H54 (cell line): Measurements from ENCODE around the gene HID1.
A peak's percentile ranks its signal among the peaks of the same experiment; 100 is the strongest.
"Not testable (repeated sequence)": the region's sequence is repeated elsewhere in the genome, so short reads cannot be mapped to it uniquely, and the experiment has no call there.

Experiments
- DNase-seq: peaks from one replicate; pipeline ENCODE4 v3.0.0; 2011; ENCODE audit warnings: low spot score, mixed read lengths; ENCODE audit not compliant: insufficient read length
- FAIRE-seq: peaks from 3 replicates; lab custom pipeline; 2011; peaks lifted over from hg19 to GRCh38; lab: Jason Lieb, UNC
- POLR2A ChIP-seq: IDR thresholded peaks from 2 replicates; pipeline ENCODE4 v1.6.1; 2011; ENCODE audit warnings: low read depth, mild to moderate bottlenecking, low read length

HID1 gene

GRCh38 chr17:74971069-74971841 is 1.3 kb downstream of the HID1 start:
- DNase-seq (no peak), FAIRE-seq (no peak)
- TF ChIP-seq POLR2A = no peak

DNA sequence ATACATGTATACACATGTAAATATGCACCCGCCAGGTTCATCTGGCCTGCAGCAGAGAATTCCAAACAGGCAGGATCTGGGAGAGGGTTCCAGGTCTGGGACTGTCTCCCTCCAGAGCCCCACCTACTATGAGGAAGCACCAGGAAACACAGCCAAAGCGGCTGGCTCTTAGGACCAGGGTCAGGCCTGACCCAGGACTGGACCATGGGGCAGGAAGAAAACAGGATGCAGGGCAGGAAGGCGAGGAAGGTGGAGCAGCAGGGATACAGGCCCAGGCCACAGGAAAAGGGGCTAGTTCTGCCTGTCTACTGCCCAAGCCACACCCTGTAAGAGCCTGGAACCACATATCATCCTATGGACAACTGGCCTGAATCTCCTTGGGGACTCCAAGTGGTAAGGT is 2.2 kb downstream of the HID1 start:
- no peak for FAIRE-seq

DNA sequence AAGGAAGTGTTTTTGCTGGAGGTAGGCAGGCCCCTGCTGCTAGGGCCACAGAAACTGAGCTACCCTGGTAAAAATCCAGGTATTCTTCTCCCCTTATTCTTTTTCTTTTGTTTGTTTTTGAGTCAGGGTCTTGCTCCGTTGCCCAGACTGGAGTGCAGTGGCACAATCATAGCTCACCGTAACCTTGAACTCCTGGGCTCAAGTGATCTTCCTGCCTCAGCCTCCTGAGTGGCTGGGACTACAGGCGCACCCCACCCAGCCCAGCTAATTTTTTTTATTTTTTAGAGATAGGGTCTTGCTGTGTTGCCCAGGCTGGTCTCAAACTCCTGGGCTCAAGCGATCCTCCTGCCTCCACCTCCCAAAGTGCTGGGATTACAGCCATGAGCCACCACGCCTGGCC is 3.1 kb downstream of the HID1 start:
- not testable (repeated sequence) for DNase-seq, FAIRE-seq

More for the DNA sequence above, 2.2 kb downstream of the HID1 start:
- no peak for DNase-seq
- no peak for TF ChIP-seq POLR2A

DNA sequence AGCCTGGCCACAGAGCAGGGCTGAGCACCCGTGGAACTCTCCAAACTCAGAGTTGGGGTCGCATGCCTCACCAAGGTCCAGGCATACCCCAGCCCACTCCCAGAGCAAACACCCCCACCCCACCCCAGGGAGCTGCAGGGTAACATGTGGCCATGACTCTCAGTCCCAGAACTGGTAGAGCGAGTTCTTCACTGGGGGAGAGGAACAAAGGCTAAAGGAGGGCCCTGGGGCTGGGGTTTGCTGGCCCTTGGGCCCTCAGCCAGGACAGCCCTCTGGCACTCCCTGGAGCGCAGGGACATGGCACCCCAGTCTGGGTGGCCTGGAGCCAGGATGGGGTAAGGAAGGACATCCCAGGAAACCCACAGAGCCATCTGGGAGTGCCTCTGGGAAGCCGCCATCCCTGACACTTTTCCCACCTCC is 4.2 kb downstream of the HID1 start:
- FAIRE-seq = no peak
- DNase-seq = no peak
- no peak for TF ChIP-seq POLR2A

DNA sequence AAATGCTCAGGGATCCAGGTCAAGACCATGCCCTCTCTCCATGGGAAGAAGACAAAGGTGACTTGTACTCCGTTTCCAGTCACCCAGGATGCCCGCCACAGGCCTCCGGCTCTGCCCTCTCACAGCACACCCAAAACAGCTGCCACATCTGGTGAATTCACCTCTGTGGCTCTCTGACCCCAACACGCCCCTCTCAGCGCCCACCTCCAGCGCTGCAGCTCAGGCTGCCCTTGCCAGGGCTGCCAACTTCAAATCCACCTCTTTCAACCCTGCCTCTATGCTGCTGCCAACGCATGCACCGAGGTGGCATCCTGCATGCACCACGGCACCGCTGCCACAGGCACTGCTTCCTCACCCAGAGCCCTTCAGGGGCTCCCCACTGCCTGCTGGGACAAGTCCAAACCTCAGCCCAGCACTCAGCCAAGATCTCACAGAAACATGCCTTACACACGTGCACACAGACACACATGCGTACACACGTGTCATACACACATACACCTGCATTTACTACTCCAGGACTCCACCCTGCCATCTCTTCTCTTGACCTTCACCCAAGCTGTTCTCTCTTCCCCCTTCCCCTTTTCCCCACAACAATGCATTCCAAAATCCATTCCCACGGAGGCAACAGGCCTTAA is 7.5 kb downstream of the HID1 start:
- no peak for TF ChIP-seq POLR2A
- no peak for DNase-seq
- FAIRE-seq = no peak

GRCh38 chr17:74964246-74964761 is 8.3 kb downstream of the HID1 start:
- no peak for DNase-seq
- no peak for TF ChIP-seq POLR2A
- no peak for FAIRE-seq

GRCh38 chr17:74963656-74964055 is 8.9 kb downstream of the HID1 start:
- TF ChIP-seq POLR2A = no peak
- DNase-seq (no peak), FAIRE-seq (no peak)

DNA sequence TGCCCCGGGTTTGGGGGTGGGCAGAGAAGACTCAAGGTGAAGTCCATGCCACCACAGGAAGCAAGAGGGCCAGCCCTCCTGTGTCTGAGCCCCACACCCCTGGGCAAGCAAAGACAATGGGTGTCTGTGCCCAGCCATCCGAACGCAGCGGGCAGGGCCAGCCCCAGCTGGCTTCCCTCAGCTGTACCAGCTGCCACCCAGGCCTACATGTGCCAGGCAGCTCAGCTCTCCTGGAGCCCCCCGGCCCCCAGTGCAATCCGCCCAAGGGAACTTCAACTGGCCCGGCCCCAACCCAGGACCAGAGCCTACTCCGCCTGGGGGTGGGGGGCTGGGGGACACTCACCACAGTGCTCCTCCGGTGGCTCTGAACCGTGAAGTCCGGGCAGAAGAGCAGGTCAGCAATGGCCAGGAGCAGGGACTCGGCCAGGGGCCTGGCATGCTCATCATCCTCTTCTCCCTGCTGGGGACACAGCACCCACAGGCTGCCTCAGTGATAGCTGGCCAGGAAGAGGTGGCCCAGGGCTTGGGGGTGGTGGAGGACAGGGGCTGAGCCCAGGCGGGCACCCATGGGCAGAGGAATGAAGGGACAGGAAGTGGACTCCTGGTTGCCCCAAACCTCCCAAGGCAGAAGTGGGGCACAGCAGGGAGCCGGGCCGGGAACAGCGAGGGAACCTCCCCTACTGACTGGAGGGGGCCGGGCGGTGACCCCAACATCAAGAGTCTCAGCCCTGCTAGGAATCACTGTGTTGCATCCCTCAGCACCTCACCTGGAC is 9.8 kb downstream of the HID1 start:
- FAIRE-seq (no peak), DNase-seq (no peak)
- TF ChIP-seq POLR2A = no peak

- FAIRE-seq (no peak), DNase-seq (peak; percentile 98)
- TF ChIP-seq POLR2A = no peak
Observed at GRCh38 chr17:74961657-74962350, 10.8 kb downstream of the HID1 start.

- DNase-seq = no peak
- no peak for TF ChIP-seq POLR2A
- no peak for FAIRE-seq
Observed at GRCh38 chr17:74960570-74961342, 11.8 kb downstream of the HID1 start.

- peak; percentile 89 for DNase-seq
- no peak for TF ChIP-seq POLR2A
- no peak for FAIRE-seq
Observed at GRCh38 chr17:74959826-74960515, 12.6 kb downstream of the HID1 start.
